Psoas muscle (tissue), 8 donors: ENCODE measurements around the gene DGCR2. TPM values are rescaled to one million over a fixed set of nuclear protein-coding genes. Genes with fewer than 3 reads are reported as not detected.
"Not testable (repeated sequence)": the region's sequence is repeated elsewhere in the genome, so short reads cannot be mapped to it uniquely, and the experiment has no call there.

Source experiments
- ATAC-seq, 4 donors: fragments of 200-7000 bp; cut with Tn5 transposase; one replicate each; pipeline ENCODE4 v1.9.1; 2020; ENCODE audit warnings: moderate library complexity in 3 of 4, mild to moderate bottlenecking in 2 of 4
- DNase-seq, 2 donors: peaks; one replicate each; pipeline ENCODE4 v3.0.0-alpha.2; 2020
- H3K27ac ChIP-seq: fragments of 200-600 bp; one replicate; pipeline ENCODE4 v1.8.0; 2022
- H3K27me3 ChIP-seq, 3 donors: fragments of 200-600 bp in 1 of 3; one replicate each; pipeline versions ENCODE4 v1.6.1 to v1.8.0; 2013 to 2022; ENCODE audit warnings: low read length in 2 of 3, mild to moderate bottlenecking in 2 of 3, moderate library complexity in 1 of 3; ENCODE audit not compliant: insufficient read depth in 3 of 3
- H3K36me3 ChIP-seq, 2 donors: fragments of 200-600 bp in 1 of 2; one replicate each; pipeline versions ENCODE4 v1.6.1 to v1.8.0; 2013 to 2022; ENCODE audit warnings: low read depth in 1 of 2, mild to moderate bottlenecking in 1 of 2, moderate library complexity in 1 of 2; ENCODE audit not compliant: insufficient read depth in 1 of 2
- H3K4me1 ChIP-seq: fragments of 200-600 bp; one replicate; pipeline ENCODE4 v1.8.0; 2022
- H3K4me3 ChIP-seq: fragments of 200-600 bp; one replicate; pipeline ENCODE4 v1.8.0; 2022; ENCODE audit warnings: mild to moderate bottlenecking
- H3K9me3 ChIP-seq: fragments of 200-600 bp; one replicate; pipeline ENCODE4 v1.8.0; 2022
- WGBS, 3 donors: extraction: QIAGEN DNeasy Blood & Tissue Kit; methylation state at CpG; one replicate each; pipeline versions ENCODE4 v1.1.6 to v1.1.7; 2013; 5-methylcytosine and 5-hydroxymethylcytosine counted together
- intact Hi-C, 2 donors: fragments of 100-400 bp; cut with DNase I; formaldehyde crosslinking; loops; one replicate each; pipeline versions ENCODE4 v1.11.0 to v1.14.2; 2022
- polyA plus RNA-seq, 3 donors: library from polyadenylated mRNA; stranded (reverse); fragments of 200-250 nt; gene quantifications; one replicate each; pipeline ENCODE4 v1.2.3, GENCODE V29; 2013
- total RNA-seq, 4 donors: library from RNA; stranded (reverse); fragmentation: NEBNext Ultra II Directional in 2 of 4; extraction: Animal tissue kit (Norgen Biotek cat#: 25700) in 2 of 4; gene quantifications; one replicate each; pipeline versions ENCODE4 v1.2.1 to v1.2.4, GENCODE V29; 2021 to 2023
- TF ChIP-seq, protein P1 (sequence below): fragments of 200-600 bp; IDR thresholded peaks from one replicate; pipeline ENCODE4 v1.8.0; 2022; ENCODE audit warnings: antibody characterized with exemption
- donor health status: healthy with polysubstance abuse.
- donor health status: DM: no; HTN: no; CAD: no; lungs with moderate emphysema.
- donor health status: Bipolar disorder and iron deficiency.
- donor health status: healthy.
- donor health status: DM: yes; HTN: yes; CAD: no.
- donor health status: DM: no; HTN: no; CAD: no.
- donor health status: DM: no; HTN: no; CAD: no.
- donor health status: DM: yes; HTN: yes; CAD: no.

Gene DGCR2
- total and polyA plus RNA-seq, 7 donors: 13.1 to 27.6 (median 24.5) TPM

DNA sequence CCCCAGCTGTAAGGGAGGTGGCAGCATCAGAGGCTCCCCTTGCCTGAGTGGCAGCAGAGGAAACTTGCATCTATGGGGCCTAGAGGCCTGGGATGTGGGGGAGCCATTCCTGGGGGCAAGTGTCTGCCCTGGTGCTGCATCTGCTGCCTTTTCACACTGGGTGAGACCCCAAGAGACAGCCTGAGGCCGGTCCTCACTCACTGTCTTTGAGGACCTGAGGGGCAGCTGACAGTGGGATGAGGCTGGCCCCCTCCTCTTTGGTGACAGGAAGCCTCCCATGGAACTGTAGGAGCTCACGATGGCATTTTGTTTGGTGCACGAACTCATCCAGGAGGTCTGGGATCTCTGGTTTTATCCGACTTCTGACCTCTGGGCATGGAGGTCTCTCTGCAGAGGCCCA, 104.0 kb downstream of the DGCR2 start:
- ATAC-seq (no peak), DNase-seq (no peak)
- H3K9me3 ChIP-seq: no peaks in the 10 kb centered on the region
- no peaks in the 10 kb centered on the region for H3K27me3 ChIP-seq
- WGBS, 3 donors: 83 to 88% (median 85%) methylated on average over 4 of the region's 4 CpGs
- peaks cover 5% of the 10 kb centered on the region for H3K4me1 ChIP-seq
- intact Hi-C loops: loop anchor here in 1 of 2 donors (10.0 kb wide), 2 partner anchors 47 to 53 kb away; no protein-coding TSS in a partner anchor
- TF ChIP-seq, protein P1, sequence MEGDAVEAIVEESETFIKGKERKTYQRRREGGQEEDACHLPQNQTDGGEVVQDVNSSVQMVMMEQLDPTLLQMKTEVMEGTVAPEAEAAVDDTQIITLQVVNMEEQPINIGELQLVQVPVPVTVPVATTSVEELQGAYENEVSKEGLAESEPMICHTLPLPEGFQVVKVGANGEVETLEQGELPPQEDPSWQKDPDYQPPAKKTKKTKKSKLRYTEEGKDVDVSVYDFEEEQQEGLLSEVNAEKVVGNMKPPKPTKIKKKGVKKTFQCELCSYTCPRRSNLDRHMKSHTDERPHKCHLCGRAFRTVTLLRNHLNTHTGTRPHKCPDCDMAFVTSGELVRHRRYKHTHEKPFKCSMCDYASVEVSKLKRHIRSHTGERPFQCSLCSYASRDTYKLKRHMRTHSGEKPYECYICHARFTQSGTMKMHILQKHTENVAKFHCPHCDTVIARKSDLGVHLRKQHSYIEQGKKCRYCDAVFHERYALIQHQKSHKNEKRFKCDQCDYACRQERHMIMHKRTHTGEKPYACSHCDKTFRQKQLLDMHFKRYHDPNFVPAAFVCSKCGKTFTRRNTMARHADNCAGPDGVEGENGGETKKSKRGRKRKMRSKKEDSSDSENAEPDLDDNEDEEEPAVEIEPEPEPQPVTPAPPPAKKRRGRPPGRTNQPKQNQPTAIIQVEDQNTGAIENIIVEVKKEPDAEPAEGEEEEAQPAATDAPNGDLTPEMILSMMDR: no peak
- H3K36me3 ChIP-seq: no peaks in the 10 kb centered on the region
- H3K4me3 ChIP-seq: no peak overlapping the region
- no peak overlapping the region for H3K27ac ChIP-seq

DNA sequence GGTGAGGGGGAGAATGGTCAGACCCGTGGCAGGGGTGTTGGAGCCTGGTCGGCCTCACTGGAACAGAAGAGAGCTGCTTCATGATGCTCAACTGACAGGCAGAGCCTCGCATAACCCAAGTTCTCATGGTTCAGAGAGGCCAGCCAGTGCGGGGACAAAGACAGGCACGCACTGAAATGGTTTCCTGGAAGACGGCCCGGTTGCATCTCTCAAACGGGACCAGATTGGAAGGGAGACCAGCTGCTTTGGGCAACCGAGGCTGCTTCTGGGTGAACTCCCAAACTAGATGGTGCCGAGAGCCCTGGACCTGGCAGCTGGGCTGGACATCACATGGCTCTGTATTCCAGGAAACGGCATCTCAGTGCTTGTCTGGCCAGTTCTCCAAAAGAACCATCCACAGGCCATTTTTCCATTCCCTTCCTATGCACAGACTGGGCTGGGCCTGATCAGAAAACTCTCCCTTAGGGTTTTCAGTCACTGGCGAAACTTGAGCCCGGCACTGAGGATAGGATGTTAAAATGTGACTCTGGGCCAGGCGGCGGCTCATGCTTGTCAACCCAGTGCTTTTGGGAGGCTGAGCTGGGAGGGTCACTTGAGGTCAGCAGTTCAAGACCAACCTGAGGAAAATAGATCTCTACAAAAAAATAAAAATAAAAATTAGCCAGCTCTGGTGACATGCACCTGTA, 106.0 kb downstream of the DGCR2 start:
- ATAC-seq (peak; percentile 8 to 45 (median 36)), DNase-seq (no peak)
- Histone ChIP-seq H3K4me3 (no peak overlapping the region), H3K9me3 (no peaks in the 10 kb centered on the region), H3K36me3 (no peaks in the 10 kb centered on the region), H3K27ac (no peak overlapping the region), H3K27me3 (no peaks in the 10 kb centered on the region), H3K4me1 (peaks cover 5% of the 10 kb centered on the region)
- TF ChIP-seq, protein P1: no peak
- intact Hi-C loops: loop anchor here in 1 of 2 donors (10.0 kb wide), 2 partner anchors 49 to 51 kb away; no protein-coding TSS in a partner anchor
- WGBS, 3 donors: 23 to 43% (median 24%) methylated on average over 15 of the region's 15 CpGs

DNA sequence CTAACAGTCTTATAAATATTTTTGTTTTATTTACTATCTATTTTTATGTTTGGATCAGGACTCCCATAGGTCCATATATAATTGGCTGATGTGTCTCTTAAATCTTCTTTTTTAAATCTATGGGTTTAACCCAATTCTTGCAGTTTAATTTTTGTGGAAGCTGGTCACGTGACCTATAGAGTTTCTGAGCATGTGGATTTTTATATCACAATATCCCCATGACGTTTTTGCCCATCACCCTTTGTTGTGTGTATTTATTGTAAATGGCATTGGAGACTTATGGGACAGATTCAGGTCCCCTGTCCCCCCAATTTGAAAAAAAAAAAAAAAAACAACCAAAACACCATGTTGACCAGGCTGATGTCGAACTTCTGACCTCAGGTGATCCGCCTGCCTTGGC, 107.3 kb downstream of the DGCR2 start:
- Histone ChIP-seq H3K36me3 (no peaks in the 10 kb centered on the region), H3K4me1 (peaks cover 5% of the 10 kb centered on the region), H3K27me3 (no peaks in the 10 kb centered on the region), H3K9me3 (no peaks in the 10 kb centered on the region), H3K4me3 (no peak overlapping the region), H3K27ac (no peak overlapping the region)
- TF ChIP-seq, protein P1: no peak
- intact Hi-C loops: loop anchor here in 1 of 2 donors (10.0 kb wide), 2 partner anchors 50 kb away; no protein-coding TSS in a partner anchor
- ATAC-seq: no peak
- 81 to 83% (median 81%) methylated on average over 4 of the region's 4 CpGs for WGBS, 3 donors
- no peak for DNase-seq

DNA sequence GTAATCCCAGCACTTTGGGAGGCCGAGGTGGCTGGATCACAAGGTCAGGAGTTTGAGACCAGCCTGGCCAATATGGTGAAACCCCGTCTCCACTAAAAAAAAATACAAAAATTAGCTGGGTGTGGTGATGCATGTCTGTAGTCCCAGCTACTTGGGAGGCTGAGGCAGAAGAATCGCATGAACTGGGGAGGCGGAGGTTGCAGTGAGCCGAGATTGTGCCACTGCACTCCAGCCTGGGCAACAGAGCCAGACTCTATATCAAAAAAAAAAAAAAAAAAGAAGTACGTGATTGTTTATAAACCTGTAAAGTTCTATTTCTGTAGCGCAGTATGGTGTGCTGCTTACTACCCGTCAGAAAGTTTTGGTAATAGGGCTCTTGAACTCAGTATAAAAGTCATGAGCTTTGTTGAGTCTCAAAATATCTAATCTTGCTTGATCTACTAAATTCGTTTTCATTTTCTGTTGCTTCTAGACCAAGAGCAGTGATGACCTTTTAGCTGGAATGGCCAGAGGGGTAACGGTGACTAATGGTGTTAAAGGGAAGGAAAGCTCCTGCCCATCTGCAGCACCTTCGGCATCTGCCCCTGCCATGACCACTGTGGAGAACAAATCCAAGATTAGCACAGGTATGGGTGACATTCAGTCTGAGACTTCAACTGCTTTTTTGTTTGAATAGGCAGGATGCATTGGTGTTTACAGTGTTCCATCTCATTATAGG, 108.2 kb downstream of the DGCR2 start:
- WGBS, 3 donors: 85 to 92% (median 89%) methylated on average over 11 of the region's 11 CpGs
- H3K4me3 ChIP-seq: not testable (repeated sequence)
- intact Hi-C loops: loop anchor here in 1 of 2 donors (10.0 kb wide), 2 partner anchors 49 to 51 kb away; no protein-coding TSS in a partner anchor

DNA sequence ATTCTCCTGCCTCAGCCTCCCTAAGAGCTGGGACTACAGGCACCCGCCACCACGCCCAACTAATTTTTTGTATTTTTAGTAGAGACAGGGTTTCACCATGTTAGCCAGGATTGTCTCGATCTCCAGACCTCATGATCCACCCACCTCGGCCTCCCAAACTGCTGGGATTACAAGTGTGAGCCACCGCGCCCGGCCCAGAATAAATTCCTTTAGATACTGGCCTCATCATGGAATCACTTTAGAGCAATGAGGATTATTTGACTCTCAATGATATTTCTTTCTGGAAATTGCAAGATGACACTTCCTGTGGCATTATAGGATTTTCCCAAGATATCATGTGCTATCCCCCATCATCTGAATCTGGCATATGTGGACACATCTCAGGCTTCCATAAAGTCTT, 108.8 kb downstream of the DGCR2 start:
- intact Hi-C loops: loop anchor here in 1 of 2 donors (10.0 kb wide), 2 partner anchors 49 to 51 kb away; no protein-coding TSS in a partner anchor
- H3K4me3 ChIP-seq, ATAC-seq, DNase-seq, H3K4me1 ChIP-seq, H3K9me3 ChIP-seq, H3K36me3 ChIP-seq, H3K27ac ChIP-seq, H3K27me3 ChIP-seq: not testable (repeated sequence)
- 94 to 96% (median 95%) methylated on average over 7 of the region's 7 CpGs for WGBS, 3 donors

More for the DNA sequence above, 108.2 kb downstream of the DGCR2 start:
- ATAC-seq, H3K4me1 ChIP-seq, H3K27me3 ChIP-seq, H3K9me3 ChIP-seq, H3K27ac ChIP-seq, DNase-seq, H3K36me3 ChIP-seq: not testable (repeated sequence)
